IMR-90 (cell line): ENCODE measurements around the gene RAI1. TPM values are rescaled to one million over a fixed set of nuclear protein-coding genes. Genes with fewer than 3 reads are reported as not detected.

Source experiments
- ATAC-seq: fragments of 200-7000 bp; cut with Tn5 transposase; 2 replicates; pipeline ENCODE4 v1.9.1; 2020; ENCODE audit warnings: low read depth, mild to moderate bottlenecking, moderate library complexity
- BruUV-seq: library from RNA; stranded (reverse); fragments of 400-500 nt; replicated peaks from 2 replicates; lab custom pipeline; 2021; lab: Mats Ljungman, UMichigan
- CTCF ChIA-PET: fragments of 300-600 bp; formaldehyde crosslinking; extraction: SDS; loops from one replicate; lab custom pipeline; 2021; ENCODE audit warnings: antibody characterized with exemption; lab: Yijun Ruan, JAX
- POLR2A ChIA-PET: fragments of 300-600 bp; sonication (Branson Sonifier 250); formaldehyde crosslinking; loops from one replicate; lab custom pipeline; 2022; ENCODE audit warnings: antibody characterized with exemption; ENCODE audit not compliant: unreplicated experiment; lab: Charles Lee
- DNase-seq: peaks from one replicate; pipeline ENCODE4 v3.0.0; 2013
- H2AFZ ChIP-seq: replicated peaks from 2 replicates; pipeline ENCODE3; 2013; ENCODE audit warnings: low read length, mild to moderate bottlenecking; ENCODE audit not compliant: poor library complexity
- H2AK5ac ChIP-seq: 2 replicates; pipeline ENCODE4 v1.6.1; 2013; ENCODE audit warnings: low read depth, low read length, inconsistent platforms
- H2AK9ac ChIP-seq: replicated peaks from 2 replicates; pipeline ENCODE3; 2013; ENCODE audit warnings: mild to moderate bottlenecking, low read depth, low read length, moderate library complexity; ENCODE audit not compliant: poor library complexity
- H2BK120ac ChIP-seq: 2 replicates; pipeline ENCODE4 v1.6.1; 2013; ENCODE audit warnings: low read depth, low read length, inconsistent platforms
- H2BK15ac ChIP-seq: 3 replicates; pipeline ENCODE4 v1.6.1; 2013; ENCODE audit warnings: low read depth, low read length, inconsistent platforms
- H2BK20ac ChIP-seq: 2 replicates; pipeline ENCODE4 v1.6.1; 2013; ENCODE audit warnings: low read depth, mild to moderate bottlenecking, inconsistent platforms, low read length, moderate library complexity
- H2BK5ac ChIP-seq: 2 replicates; pipeline ENCODE4 v1.6.1; 2013; ENCODE audit warnings: mild to moderate bottlenecking, low read depth, low read length, inconsistent platforms; ENCODE audit not compliant: poor library complexity, severe bottlenecking
- H3K14ac ChIP-seq: replicated peaks from 2 replicates; pipeline ENCODE4 v1.6.1; 2013; ENCODE audit warnings: low read depth, low read length, inconsistent platforms
- H3K18ac ChIP-seq: 2 replicates; pipeline ENCODE4 v1.6.1; 2013; ENCODE audit warnings: low read depth, low read length, control low read depth
- H3K23ac ChIP-seq: 2 replicates; pipeline ENCODE4 v1.6.1; 2013; ENCODE audit warnings: low read depth, low read length, inconsistent platforms
- H3K27ac ChIP-seq: 2 replicates; pipeline ENCODE4 v1.5.1; 2013; ENCODE audit warnings: mild to moderate bottlenecking, control low read depth, low read length; ENCODE audit not compliant: insufficient read depth
- H3K27me3 ChIP-seq: 2 replicates; pipeline ENCODE4 v1.6.1; 2013; ENCODE audit warnings: low read length; ENCODE audit not compliant: control insufficient read depth, insufficient read depth
- H3K36me3 ChIP-seq: 2 replicates; pipeline ENCODE4 v1.6.1; 2013; ENCODE audit warnings: low read length, mixed read lengths; ENCODE audit not compliant: control insufficient read depth, insufficient read depth
- H3K4ac ChIP-seq: 2 replicates; pipeline ENCODE4 v1.6.1; 2013; ENCODE audit warnings: low read depth, low read length, inconsistent platforms
- H3K4me1 ChIP-seq: 2 replicates; pipeline ENCODE4 v1.6.1; 2013; ENCODE audit warnings: low read length, mixed read lengths; ENCODE audit not compliant: control insufficient read depth, insufficient read depth
- H3K4me2 ChIP-seq: 2 replicates; pipeline ENCODE4 v1.6.1; 2013; ENCODE audit warnings: low read depth, mild to moderate bottlenecking, control low read depth, low read length, moderate library complexity
- H3K4me3 ChIP-seq: 2 replicates; pipeline ENCODE4 v1.5.1; 2013; ENCODE audit warnings: low read depth, mild to moderate bottlenecking, control low read depth, low read length, moderate library complexity; ENCODE audit not compliant: insufficient read depth
- H3K56ac ChIP-seq: 2 replicates; pipeline ENCODE4 v1.6.1; 2013; ENCODE audit warnings: low read length, inconsistent platforms; ENCODE audit not compliant: insufficient read depth; ENCODE audit errors: extremely low read depth
- H3K79me1 ChIP-seq, 2 experiments: 2 replicates each; pipeline ENCODE4 v1.6.1; 2013; ENCODE audit warnings: low read length in 2 of 2, inconsistent platforms in 1 of 2, low read depth in 1 of 2
- H3K9ac ChIP-seq: 2 replicates; pipeline ENCODE4 v1.6.1; 2013; ENCODE audit warnings: low read depth, low read length, control low read depth
- H3K9me1 ChIP-seq: 2 replicates; pipeline ENCODE4 v1.6.1; 2013; ENCODE audit warnings: low read length, inconsistent platforms; ENCODE audit not compliant: insufficient read depth
- H3K9me3 ChIP-seq: 2 replicates; pipeline ENCODE4 v1.6.1; 2013; ENCODE audit warnings: low read length; ENCODE audit not compliant: control insufficient read depth, insufficient read depth
- H4K20me1 ChIP-seq: 2 replicates; pipeline ENCODE4 v1.6.1; 2013; ENCODE audit warnings: low read length, inconsistent platforms; ENCODE audit not compliant: insufficient read depth
- H4K5ac ChIP-seq: 2 replicates; pipeline ENCODE4 v1.6.1; 2013; ENCODE audit warnings: mild to moderate bottlenecking, low read depth, low read length, control low read depth
- H4K8ac ChIP-seq, 2 experiments: 2 replicates each; pipeline ENCODE4 v1.6.1; 2013; ENCODE audit warnings: low read depth in 2 of 2, low read length in 2 of 2, control low read depth in 1 of 2, inconsistent platforms in 1 of 2
- H4K91ac ChIP-seq: 2 replicates; pipeline ENCODE4 v1.6.1; 2013; ENCODE audit warnings: low read depth, low read length, inconsistent platforms; ENCODE audit not compliant: insufficient read depth
- BHLHE40 ChIP-seq: fragments of 150-350 bp; IDR thresholded peaks from 2 replicates; pipeline ENCODE4 v1.6.1; 2016; ENCODE audit warnings: mild to moderate bottlenecking, low read depth, low read length
- CEBPB ChIP-seq: IDR thresholded peaks from 2 replicates; pipeline ENCODE4 v1.6.1; 2012; ENCODE audit warnings: low read depth, low read length, improper control_type of control experiment
- CHD1 ChIP-seq: IDR thresholded peaks from 2 replicates; pipeline ENCODE4 v1.6.1; 2012; ENCODE audit warnings: low read depth, low read length, improper control_type of control experiment
- CTCF ChIP-seq: conservative IDR thresholded peaks from 2 replicates; pipeline ENCODE4 v1.5.1; 2012; ENCODE audit warnings: mild to moderate bottlenecking, low read depth, low read length, improper control_type of control experiment
- ELK1 ChIP-seq: fragments of 150-350 bp; IDR thresholded peaks from 2 replicates; pipeline ENCODE4 v1.6.1; 2016; ENCODE audit warnings: low read depth, mild to moderate bottlenecking, low read length, moderate library complexity, borderline replicate concordance
- FOS ChIP-seq: fragments of 150-350 bp; IDR thresholded peaks from 2 replicates; pipeline ENCODE4 v1.6.1; 2016; ENCODE audit warnings: low read depth, low read length
- MAFK ChIP-seq: IDR thresholded peaks from 2 replicates; pipeline ENCODE4 v1.6.1; 2012; ENCODE audit warnings: low read depth, low read length, improper control_type of control experiment
- MAZ ChIP-seq: IDR thresholded peaks from 2 replicates; pipeline ENCODE4 v1.6.1; 2012; ENCODE audit warnings: low read depth, mild to moderate bottlenecking, low read length, improper control_type of control experiment, moderate library complexity, borderline replicate concordance
- MXI1 ChIP-seq: IDR thresholded peaks from 2 replicates; pipeline ENCODE4 v1.6.1; 2012; ENCODE audit warnings: low read depth, mild to moderate bottlenecking, low read length, moderate library complexity, borderline replicate concordance
- NFE2L2 ChIP-seq: fragments of 150-350 bp; IDR thresholded peaks from 2 replicates; pipeline ENCODE4 v1.6.1; 2016; ENCODE audit warnings: low read depth, mild to moderate bottlenecking, low read length
- POLR2A ChIP-seq: IDR thresholded peaks from 2 replicates; pipeline ENCODE4 v1.6.1; 2012; ENCODE audit warnings: mild to moderate bottlenecking, low read depth, low read length
- RAD21 ChIP-seq: IDR thresholded peaks from 2 replicates; pipeline ENCODE4 v1.6.1; 2012; ENCODE audit warnings: low read length, improper control_type of control experiment
- RCOR1 ChIP-seq: IDR thresholded peaks from 2 replicates; pipeline ENCODE4 v1.6.1; 2012; ENCODE audit warnings: mild to moderate bottlenecking, low read length, improper control_type of control experiment; ENCODE audit not compliant: insufficient replicate concordance
- RFX5 ChIP-seq: IDR thresholded peaks from 2 replicates; pipeline ENCODE4 v1.8.0; 2012; ENCODE audit warnings: low read depth, mild to moderate bottlenecking, low read length, moderate library complexity
- SMC3 ChIP-seq: fragments of 150-350 bp; IDR thresholded peaks from 2 replicates; pipeline ENCODE4 v1.6.1; 2016; ENCODE audit warnings: low read depth, mild to moderate bottlenecking, antibody characterized with exemption, low read length, moderate library complexity
- USF2 ChIP-seq: fragments of 150-350 bp; IDR thresholded peaks from 2 replicates; pipeline ENCODE4 v1.6.1; 2017; ENCODE audit warnings: mild to moderate bottlenecking, antibody characterized with exemption, low read length, low read depth
- WGBS, 2 experiments: methylation state at CpG; one replicate each; pipeline versions ENCODE4 v1.1.5 to v1.1.7; 2013; ENCODE audit warnings: missing lambda C conversion rate in 2 of 2; ENCODE audit not compliant: insufficient read length in 1 of 2; ENCODE audit errors: extremely low coverage in 2 of 2; 5-methylcytosine and 5-hydroxymethylcytosine counted together
- dilution Hi-C: fragments of 300-500 bp; cut with HindIII; formaldehyde crosslinking; loops from one replicate; pipeline ENCODE4 v1.14.3; 2018; ENCODE audit warnings: low sequenced_read_pairs; ENCODE audit not compliant: unreplicated experiment
- in situ Hi-C: fragments of 300-500 bp; cut with MboI; formaldehyde crosslinking; loops from 3 replicates; pipeline ENCODE4 v1.14.3; 2019; ENCODE audit warnings: low sequenced_read_pairs, inconsistent platforms, mixed read lengths
- intact Hi-C: fragments of 100-400 bp; cut with micrococcal nuclease; formaldehyde crosslinking; loops from 2 replicates; pipeline ENCODE4 v1.10.0; 2022
- polyA plus RNA-seq, 3 experiments: library from polyadenylated mRNA; depleted of rRNA; stranded (reverse); fragments of >200 nt; gene quantifications; 2 replicates each; pipeline ENCODE4 v1.2.3, GENCODE V29; 2012; ENCODE audit warnings: low replicate concordance in 1 of 3
- total RNA-seq: library from RNA; depleted of rRNA; stranded (reverse); fragments of >200 nt; gene quantifications from 2 replicates; pipeline ENCODE4 v1.2.3, GENCODE V29; 2012

The RAI1 gene
- total and polyA plus RNA-seq, 2 of the 4 experiments (the other 2 are of a cell fraction): 1.8 to 10.5 TPM

GRCh38 chr17:17832032-17832363 lies 150.7 kb downstream of the RAI1 start:
- H4K8ac ChIP-seq: no peak overlapping the region
- TF ChIP-seq SMC3 (no peak), POLR2A (no peak), RFX5 (no peak), MAZ (no peak), USF2 (no peak), RCOR1 (no peak), CHD1 (no peak), ELK1 (no peak), CTCF (no peak), NFE2L2 (no peak), CEBPB (no peak), BHLHE40 (no peak), RAD21 (no peak), MXI1 (no peak), MAFK (no peak), FOS (no peak)
- no peak overlapping the region for H3K4ac ChIP-seq
- H2BK120ac ChIP-seq: no peak overlapping the region
- H3K27ac ChIP-seq: no peak overlapping the region
- no peak overlapping the region for H2BK20ac ChIP-seq
- H3K9ac ChIP-seq: no peak overlapping the region
- intact Hi-C loops: no loop called here
- no peak overlapping the region for H3K14ac ChIP-seq
- no peak overlapping the region for H2BK5ac ChIP-seq
- H3K56ac ChIP-seq: no peak overlapping the region
- peaks cover 15% of the 10 kb centered on the region; the same call in 1 of the 2 replicates for H3K36me3 ChIP-seq
- H3K79me1 ChIP-seq: peaks cover 25 to 81% of the 10 kb centered on the region in 2 experiments
- peaks cover 25% of the 10 kb centered on the region for H3K9me1 ChIP-seq
- no TSS peak for BruUV-seq
- CTCF ChIA-PET: no interaction called here
- H4K20me1 ChIP-seq: peaks cover 75% of the 10 kb centered on the region
- H2BK15ac ChIP-seq: no peak overlapping the region
- POLR2A ChIA-PET: no interaction called here
- H2AK5ac ChIP-seq: no peak overlapping the region
- H3K4me3 ChIP-seq: no peak overlapping the region
- H3K4me1 ChIP-seq: peaks cover 23% of the 10 kb centered on the region
- H3K27me3 ChIP-seq: no peaks in the 10 kb centered on the region
- dilution Hi-C loops: no loop called here
- H4K5ac ChIP-seq: no peak overlapping the region
- H3K4me2 ChIP-seq: no peak overlapping the region
- H3K18ac ChIP-seq: no peak overlapping the region
- ATAC-seq: no peak
- WGBS, 2 experiments: no CpG with 5 or more reads among the region's 2 CpGs
- no peak for DNase-seq
- H2AK9ac ChIP-seq: no peak overlapping the region
- H3K23ac ChIP-seq: 0 out of 2 replicates have a peak overlapping the region, but pooled peaks have one; percentile 66
- in situ Hi-C loops: no loop called here
- no peak overlapping the region for H2AFZ ChIP-seq
- H4K91ac ChIP-seq: no peak overlapping the region
- H3K9me3 ChIP-seq: no peaks in the 10 kb centered on the region
